GM12892 (cell line): ENCODE measurements around the gene FOXN1.

ENCODE experiments used
- POLR2A ChIP-seq: IDR thresholded peaks from 2 replicates; pipeline ENCODE4 v1.6.1; 2011; ENCODE audit warnings: low read depth, low read length, control low read depth
- POLR2AphosphoS5 ChIP-seq: IDR thresholded peaks from 2 replicates; pipeline ENCODE4 v1.6.1; 2011; ENCODE audit warnings: low read depth, low read length, control low read depth

DNA sequence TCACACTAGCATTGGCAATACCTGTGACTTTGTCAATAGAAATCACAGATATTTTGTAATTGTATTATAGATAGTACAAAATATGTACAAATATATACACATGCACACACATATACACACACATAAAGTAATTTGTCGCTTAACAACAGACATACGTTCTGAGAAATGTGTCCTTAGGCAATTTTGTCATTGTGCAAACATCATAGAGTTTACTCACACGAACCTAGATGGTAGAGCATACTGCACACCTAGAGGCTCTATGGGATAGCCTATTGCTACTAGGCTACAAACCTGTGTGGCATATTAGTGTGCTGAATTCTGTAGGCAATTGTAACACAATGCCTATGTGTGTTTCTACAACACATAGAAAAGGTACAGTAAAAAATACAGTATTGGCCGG, 35.3 kb downstream of the FOXN1 start:
- TF ChIP-seq POLR2AphosphoS5 (no peak), POLR2A (no peak)
